Measurements from ENCODE around the gene HOXB7.

The HOXB7 gene

DNA sequence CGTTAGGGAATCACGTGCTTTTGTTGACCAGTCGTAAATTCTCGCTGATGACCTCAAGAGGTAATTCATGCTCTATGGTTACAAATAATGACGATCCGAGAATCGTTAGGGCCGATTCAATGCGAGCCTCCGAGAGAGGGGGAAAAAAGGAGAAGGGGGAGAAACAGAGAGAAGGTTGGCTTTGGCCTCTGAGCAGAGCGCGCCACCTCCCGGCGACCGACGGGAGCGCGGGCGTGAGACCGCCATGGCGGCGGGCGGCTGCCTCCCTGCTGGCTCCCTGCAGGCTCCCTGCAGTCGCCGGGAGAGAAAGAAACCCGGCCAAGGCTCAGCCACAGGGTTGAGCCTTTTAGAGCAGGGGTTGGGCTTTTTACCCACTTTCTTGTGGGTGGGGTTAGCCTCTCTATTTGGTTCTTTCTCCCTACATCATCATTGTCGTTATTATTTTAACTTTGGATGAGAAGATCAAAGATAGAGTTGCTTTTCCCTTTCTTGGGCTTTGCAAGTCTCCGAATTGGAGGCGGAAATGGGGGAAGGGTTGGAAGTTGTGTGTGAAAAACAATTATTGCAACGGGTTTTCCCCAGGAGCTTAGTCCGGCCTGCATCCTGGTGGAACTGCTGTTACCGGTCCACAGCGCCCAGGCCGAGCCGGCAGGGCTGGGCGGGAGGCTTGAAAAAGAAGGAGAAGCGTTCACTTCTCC lies 16.8 kb downstream of the HOXB7 start:
- DNase-seq: peak; percentile 95

DNA sequence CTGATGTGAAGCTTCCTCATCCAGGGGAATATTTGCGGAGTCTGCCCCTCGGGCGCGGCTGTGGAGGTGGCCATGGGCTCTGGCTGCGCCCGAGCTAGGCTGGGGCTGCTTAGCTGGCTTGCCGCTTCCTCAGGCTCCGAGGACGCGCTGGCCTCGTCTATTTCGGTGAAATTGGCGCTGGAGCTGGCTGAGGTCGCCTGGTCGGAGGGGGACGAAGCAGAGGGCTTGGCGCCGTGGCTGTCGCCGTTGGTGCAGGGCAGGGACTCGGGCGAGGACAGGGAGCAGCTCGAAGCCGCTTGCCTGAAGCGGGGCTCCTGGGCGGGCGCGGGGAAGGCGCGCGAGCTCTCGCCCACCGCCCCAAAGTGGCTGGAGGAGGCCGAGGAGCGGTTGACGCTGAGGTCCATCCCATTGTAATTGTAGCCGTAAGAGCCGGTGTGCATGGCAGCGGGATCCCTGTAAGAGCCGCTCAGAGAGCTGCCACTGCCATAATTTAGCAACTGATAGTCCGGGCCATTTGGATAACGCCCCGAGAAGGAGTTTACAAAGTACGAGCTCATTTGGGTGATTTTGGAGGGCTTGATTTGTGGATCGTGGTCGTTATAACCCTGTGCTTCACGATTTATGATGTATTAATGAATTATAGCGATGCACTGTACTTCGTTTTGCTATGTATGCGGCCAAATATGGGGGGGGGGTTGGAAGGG lies 17.5 kb downstream of the HOXB7 start, which contains the start of gene HOXB5:
Gene HOXB5, minus strand, starts transcription at position 654 of the 704 bp plus-strand sequence. Its CDS starts 97 bp downstream, at position 557.
- DNase-seq: no peak

DNA sequence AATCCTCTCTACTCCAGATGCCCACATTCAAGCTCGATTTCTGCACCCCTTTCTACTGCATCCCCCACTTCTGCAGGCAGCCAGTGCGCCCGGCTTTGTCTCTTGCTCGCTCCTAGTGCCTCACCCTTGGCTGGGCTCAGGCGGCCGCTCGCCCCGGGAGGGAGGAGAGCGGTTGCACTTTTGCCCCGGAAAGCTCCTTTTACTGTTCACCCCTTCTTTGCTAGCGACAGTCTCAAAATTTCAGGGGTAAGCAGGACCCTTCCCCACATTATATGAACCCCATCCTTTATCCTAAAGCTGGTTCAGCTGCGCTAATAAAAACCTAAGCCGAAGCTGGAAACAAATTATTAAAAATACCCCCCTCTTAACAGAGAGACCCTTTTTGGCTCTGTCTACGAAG lies 18.2 kb downstream of the HOXB7 start:
- DNase-seq: no peak

DNA sequence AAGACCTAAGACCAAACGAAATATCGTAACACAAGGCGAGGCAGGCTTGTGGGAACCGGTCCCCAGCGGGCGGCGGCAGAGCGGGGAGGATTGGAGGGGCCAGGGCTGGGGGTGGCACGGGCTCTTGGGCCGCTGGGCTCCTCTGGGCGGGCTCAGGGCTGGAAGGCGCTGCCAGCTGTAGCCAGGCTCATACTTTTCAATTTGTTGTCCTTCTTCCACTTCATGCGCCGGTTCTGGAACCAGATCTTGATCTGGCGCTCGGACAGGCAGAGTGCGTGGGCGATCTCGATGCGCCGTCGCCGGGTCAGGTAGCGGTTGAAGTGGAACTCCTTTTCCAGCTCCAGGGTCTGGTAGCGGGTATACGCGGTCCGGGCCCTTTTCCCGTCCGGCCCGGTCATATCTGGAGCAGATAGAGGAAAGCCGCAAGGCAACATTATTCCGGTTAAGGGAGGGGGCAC lies 18.7 kb downstream of the HOXB7 start:
- DNase-seq: no peak

DNA sequence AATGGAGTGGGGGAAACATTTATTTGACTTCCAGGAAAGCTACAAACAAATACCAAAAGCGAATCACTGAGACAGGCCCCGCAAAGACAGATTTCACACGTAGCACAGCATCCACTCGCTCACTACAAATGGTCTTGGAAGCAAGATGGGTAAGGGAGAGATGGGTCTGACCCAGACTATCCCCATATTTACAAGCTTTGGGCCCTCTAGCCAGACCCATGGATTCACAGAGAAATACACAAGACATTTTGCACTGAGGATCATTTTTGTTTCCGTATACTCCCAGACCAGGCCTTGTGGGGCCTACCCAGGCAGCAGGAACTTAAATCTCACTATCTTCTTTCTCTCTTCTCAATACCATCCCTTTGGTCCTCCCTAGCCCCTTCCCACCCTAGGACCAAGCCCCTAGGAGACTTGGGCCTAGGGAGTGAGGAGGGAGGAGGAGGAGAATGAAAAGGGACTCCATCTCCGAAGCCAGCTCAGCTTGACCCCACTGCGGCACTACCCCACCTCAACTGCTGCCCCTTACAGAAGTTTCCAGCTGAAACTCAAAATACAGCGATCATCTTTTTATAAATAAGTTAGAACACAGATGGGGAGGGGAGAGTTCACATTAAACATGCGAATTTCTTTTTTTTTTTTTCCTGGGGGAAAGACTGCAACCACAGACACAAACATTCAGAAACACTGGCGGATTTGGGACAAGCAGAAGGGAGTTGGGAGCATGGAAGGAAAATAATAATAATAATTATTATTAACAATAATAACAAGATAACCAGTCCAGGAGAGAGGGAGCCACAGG lies 19.4 kb downstream of the HOXB7 start:
- DNase-seq: no peak

DNA sequence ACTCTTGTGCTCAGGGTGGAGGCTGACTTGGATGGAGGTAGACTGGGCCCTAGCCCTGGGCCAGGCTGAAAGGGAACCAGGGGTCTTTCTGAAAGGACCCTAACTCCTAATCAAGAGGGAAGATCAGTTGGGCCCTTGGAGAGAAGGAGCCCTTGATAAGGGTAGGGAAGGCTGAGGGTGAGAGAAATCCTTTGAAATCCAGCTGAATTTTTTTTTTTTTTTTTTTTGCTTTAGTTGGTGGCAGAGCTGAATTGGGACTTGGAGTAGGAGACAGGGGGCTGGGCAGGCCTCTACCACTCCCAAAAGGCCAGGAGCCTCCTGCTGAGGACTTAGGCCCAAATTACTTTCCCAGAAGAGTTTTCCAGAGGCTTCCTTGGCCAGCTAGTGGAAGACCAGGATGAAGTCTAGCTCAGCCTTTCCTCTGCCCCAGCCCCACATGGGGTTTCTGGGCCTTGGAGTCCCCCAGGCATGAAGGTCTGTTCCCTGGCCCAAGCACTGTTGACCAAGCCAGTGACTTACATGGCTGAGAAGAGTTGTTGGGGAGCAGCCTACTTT lies 20.1 kb downstream of the HOXB7 start:
- no peak for DNase-seq

GRCh38 chr17:48589831-48590606 lies 20.8 kb downstream of the HOXB7 start, which contains the start of gene HOXB3:
TSS of gene HOXB3 (minus strand) at chr17:48590241. CDS start at chr17:48552474, 37,767 bp downstream.
- no peak for DNase-seq

- no peak for DNase-seq
These were observed 21.6 kb downstream of the HOXB7 start for GRCh38 chr17:48589060-48589830.

DNA sequence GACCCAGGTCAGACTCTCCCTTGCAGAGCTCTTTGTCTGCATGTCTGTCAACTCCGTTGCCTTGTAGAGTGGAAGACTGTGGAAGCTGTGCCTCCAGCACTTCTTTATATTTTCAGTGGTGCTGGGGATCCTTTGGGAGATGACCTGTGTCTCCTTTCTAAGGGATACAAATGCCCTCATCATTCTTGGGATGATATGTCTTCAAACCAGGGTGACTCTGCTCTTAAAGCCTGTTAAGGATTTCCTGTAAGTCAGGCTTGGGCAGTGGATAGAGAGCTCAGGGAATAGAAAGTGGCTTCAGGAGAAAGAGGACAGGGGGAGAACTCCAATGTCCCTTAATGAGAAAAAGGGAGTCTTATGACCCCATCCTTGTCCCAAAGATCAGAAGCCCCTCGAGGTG lies 22.3 kb downstream of the HOXB7 start:
- no peak for DNase-seq

DNA sequence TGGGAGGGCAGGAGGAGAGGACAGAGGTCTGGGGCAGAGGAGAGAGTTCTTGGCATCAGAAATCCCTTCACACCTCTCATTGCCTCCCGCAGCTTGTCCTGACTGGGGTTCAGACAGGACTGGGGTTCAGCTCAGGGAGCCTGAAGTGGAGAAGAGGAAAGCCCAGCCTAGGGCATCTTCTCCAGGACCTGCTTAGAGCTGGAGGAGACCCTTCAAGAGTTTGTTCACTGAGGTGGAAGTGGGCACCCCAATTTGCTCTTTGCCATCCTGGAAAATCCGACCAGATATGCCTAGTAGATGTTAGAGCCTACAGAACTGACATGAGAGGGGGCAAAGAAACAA lies 22.8 kb downstream of the HOXB7 start:
- DNase-seq: no peak

- DNase-seq: no peak
These were observed 23.3 kb downstream of the HOXB7 start for GRCh38 chr17:48587276-48588073.

DNA sequence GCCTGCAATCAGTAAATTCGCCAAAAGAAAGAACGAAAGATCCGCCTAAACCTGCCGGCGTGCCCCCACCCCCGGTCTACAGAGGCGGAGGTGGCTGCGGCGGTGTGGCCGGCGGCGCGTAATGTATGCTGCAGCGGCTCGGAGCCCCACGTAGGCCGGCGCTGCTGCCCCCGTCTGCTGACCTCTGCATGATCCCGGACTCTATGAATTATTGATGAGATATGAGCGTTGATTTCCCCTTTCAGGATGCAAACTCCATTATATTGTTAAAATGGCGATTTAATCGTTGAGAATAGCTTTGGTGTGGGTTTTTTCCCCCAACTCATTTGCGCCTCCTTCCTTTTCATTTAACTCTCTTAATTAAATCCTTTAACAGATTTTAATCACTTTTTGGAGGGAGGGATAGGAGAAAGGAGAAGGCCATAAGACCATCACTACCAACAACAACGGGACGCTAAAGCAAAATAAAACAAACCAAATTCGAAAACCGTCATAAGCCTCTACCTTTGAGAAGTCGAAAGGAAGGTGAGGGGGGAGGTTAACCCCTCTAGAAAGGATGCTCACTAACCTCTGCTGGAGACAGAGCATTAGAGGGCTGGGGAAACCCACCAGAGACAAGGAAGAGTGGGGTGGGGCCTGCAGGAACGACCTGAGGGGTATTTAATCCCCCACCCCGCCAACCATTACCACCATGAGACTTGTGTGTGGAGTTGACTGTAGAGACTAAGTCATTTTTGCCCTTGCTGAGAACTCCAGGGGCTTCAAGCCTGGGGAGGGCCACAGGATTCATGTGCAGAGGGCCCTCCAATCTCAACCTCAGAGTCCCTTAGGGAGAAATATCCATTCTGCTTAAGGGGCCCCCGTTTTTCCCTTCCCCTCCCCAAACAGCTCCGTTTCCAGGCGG lies 24.2 kb downstream of the HOXB7 start:
- DNase-seq: no peak

- no peak for DNase-seq
These were observed 26.5 kb downstream of the HOXB7 start for GRCh38 chr17:48584223-48584741.

GRCh38 chr17:48583708-48584222 lies 27.1 kb downstream of the HOXB7 start:
- no peak for DNase-seq

GRCh38 chr17:48582750-48583069 lies 28.1 kb downstream of the HOXB7 start:
- no peak for DNase-seq

- DNase-seq: no peak
These were observed 30.9 kb downstream of the HOXB7 start for GRCh38 chr17:48579760-48580554.

GRCh38 chr17:48579471-48579759 lies 31.4 kb downstream of the HOXB7 start:
- no peak for DNase-seq

- no peak for DNase-seq
These were observed 32.0 kb downstream of the HOXB7 start for GRCh38 chr17:48578616-48579470.

Data from activated CD8-positive, alpha-beta memory T cell treated with anti-CD3 and anti-CD28 coated beads, Interleukin-2, amount 50 U/mL, for 48 hours (primary cell).